OCI-LY3 (cell line): ENCODE results near the gene MED17.

ENCODE experiments used
- H2AFZ ChIP-seq: fragments of 200-600, 300-600 bp; shearing (Covaris generic); 2 replicates; pipeline ENCODE4 v1.6.0; 2014; ENCODE audit warnings: antibody characterized with exemption, low read depth, low read length
- H3K27ac ChIP-seq: fragments of 200-600, 300-600 bp; sonication (generic); 2 replicates; pipeline ENCODE4 v1.5.1; 2014; ENCODE audit warnings: mild to moderate bottlenecking, low read length, moderate library complexity, mixed read lengths
- H3K27me3 ChIP-seq: fragments of 200-600, 300-600 bp; sonication (generic); 2 replicates; pipeline ENCODE4 v1.6.1; 2014; ENCODE audit warnings: low read depth, low read length, mixed read lengths
- H3K36me3 ChIP-seq: fragments of 200-600, 300-600 bp; sonication (generic); replicated peaks from 2 replicates; pipeline ENCODE3; 2014; ENCODE audit warnings: low read depth, low read length, mixed read lengths
- H3K4me1 ChIP-seq: fragments of 300-600, 200-600 bp; sonication (generic); 2 replicates; pipeline ENCODE4 v1.6.1; 2014; ENCODE audit warnings: low read length, mixed read lengths
- H3K4me2 ChIP-seq: fragments of 200-600, 300-600 bp; sonication (generic); 2 replicates; pipeline ENCODE4 v1.6.1; 2014; ENCODE audit warnings: low read length, mixed read lengths
- H3K4me3 ChIP-seq: fragments of 300-600, 200-600 bp; sonication (generic); 2 replicates; pipeline ENCODE4 v1.5.1; 2014; ENCODE audit warnings: antibody characterized with exemption, mild to moderate bottlenecking, low read length, moderate library complexity
- H3K79me2 ChIP-seq: fragments of 300-600, 200-600 bp; shearing (Covaris generic); 2 replicates; pipeline ENCODE4 v1.6.1; 2014; ENCODE audit warnings: mild to moderate bottlenecking, low read length, mixed read lengths
- H3K9ac ChIP-seq: fragments of 300-600, 200-600 bp; shearing (Covaris generic); 2 replicates; pipeline ENCODE4 v1.6.0; 2014; ENCODE audit warnings: mild to moderate bottlenecking, low read length, moderate library complexity
- H3K9me3 ChIP-seq: fragments of 200-600, 300-600 bp; shearing (Covaris generic); 2 replicates; pipeline ENCODE4 v1.6.1; 2014; ENCODE audit warnings: low read length, mixed read lengths; ENCODE audit not compliant: insufficient read depth
- H4K20me1 ChIP-seq: fragments of 200-600, 300-600 bp; sonication (generic); 2 replicates; pipeline ENCODE4 v1.6.1; 2016; ENCODE audit warnings: low read length, mixed read lengths; ENCODE audit not compliant: insufficient read depth
- CTCF ChIP-seq: fragments of 200-600, 300-600 bp; sonication (generic); IDR thresholded peaks from 2 replicates; pipeline ENCODE4 v1.5.1; 2014; ENCODE audit warnings: antibody characterized with exemption, low read length, low read depth
- EZH2phosphoT487 ChIP-seq: fragments of 200-600 bp; shearing (Covaris generic); IDR thresholded peaks from 2 replicates; pipeline ENCODE4 v1.6.1; 2018; ENCODE audit warnings: antibody characterized with exemption, mixed run types, low read depth

MED17 gene

GRCh38 chr11:93740730-93741093 lies 43.4 kb upstream of the MED17 start:
- peak overlapping the region; percentile 95 for H3K4me2 ChIP-seq
- H3K36me3 ChIP-seq = peaks cover 48% of the 10 kb centered on the region
- H3K27ac ChIP-seq = peak overlapping the region; percentile 87
- H3K79me2 ChIP-seq = peaks cover 72% of the 10 kb centered on the region
- H3K9ac ChIP-seq = peak overlapping the region; percentile 98
- TF ChIP-seq CTCF = peak; percentile 18
- no peak for TF ChIP-seq EZH2phosphoT487
- peaks cover 41% of the 10 kb centered on the region for H3K4me1 ChIP-seq
- no peak overlapping the region for H2AFZ ChIP-seq
- no peaks in the 10 kb centered on the region for H3K9me3 ChIP-seq
- peaks cover 40% of the 10 kb centered on the region for H4K20me1 ChIP-seq
- H3K4me3 ChIP-seq = peak overlapping the region; percentile 90
- no peaks in the 10 kb centered on the region for H3K27me3 ChIP-seq

- peaks cover 34% of the 10 kb centered on the region for H4K20me1 ChIP-seq
- H3K79me2 ChIP-seq = peaks cover 67% of the 10 kb centered on the region
- peaks cover 35% of the 10 kb centered on the region for H3K4me1 ChIP-seq
- H2AFZ ChIP-seq = peak within 1 kb of the TSS; percentile 93
- peak within 1 kb of the TSS; percentile 87 for H3K27ac ChIP-seq
- peak within 1 kb of the TSS; percentile 95 for H3K4me2 ChIP-seq
- no peak for TF ChIP-seq EZH2phosphoT487
- no peak for TF ChIP-seq CTCF
- peak within 1 kb of the TSS; percentile 90 for H3K4me3 ChIP-seq
- H3K9ac ChIP-seq = peak within 1 kb of the TSS; percentile 98
- H3K36me3 ChIP-seq = peaks cover 42% of the 10 kb centered on the region
- H3K9me3 ChIP-seq = no peaks in the 10 kb centered on the region
- H3K27me3 ChIP-seq = no peaks in the 10 kb centered on the region
These were observed 42.8 kb upstream of the MED17 start, which contains the start of the genes C11orf54 and TAF1D for GRCh38 chr11:93741094-93741881. Gene C11orf54, plus strand, starts transcription at chr11:93741672. Its CDS starts 5,722 bp downstream, at chr11:93747394. Gene TAF1D, minus strand, starts transcription at chr11:93741495. Its CDS starts 2,191 bp downstream, at chr11:93739304.

GRCh38 chr11:93741882-93742226 lies 42.2 kb upstream of the MED17 start:
- Histone ChIP-seq H3K9ac (peak overlapping the region; percentile 98), H3K4me1 (peaks cover 29% of the 10 kb centered on the region), H3K4me3 (peak overlapping the region; percentile 90), H3K27ac (peak overlapping the region; percentile 87), H3K79me2 (peaks cover 61% of the 10 kb centered on the region), H3K27me3 (no peaks in the 10 kb centered on the region), H2AFZ (peak overlapping the region; percentile 93), H3K4me2 (peak overlapping the region; percentile 78), H3K36me3 (peaks cover 37% of the 10 kb centered on the region), H4K20me1 (peaks cover 29% of the 10 kb centered on the region), H3K9me3 (no peaks in the 10 kb centered on the region)
- TF ChIP-seq CTCF (no peak), EZH2phosphoT487 (no peak)

- no peak overlapping the region for H2AFZ ChIP-seq
- no peak overlapping the region for H3K4me3 ChIP-seq
These were observed 40.8 kb upstream of the MED17 start for GRCh38 chr11:93743291-93743690.

More at GRCh38 chr11:93743291-93743690, 40.8 kb upstream of the MED17 start:
- Histone ChIP-seq H3K4me1 (peaks cover 18% of the 10 kb centered on the region), H3K27ac (no peak overlapping the region), H3K4me2 (no peak overlapping the region), H3K9ac (no peak overlapping the region), H4K20me1 (peaks cover 14% of the 10 kb centered on the region), H3K9me3 (no peaks in the 10 kb centered on the region), H3K79me2 (peaks cover 47% of the 10 kb centered on the region), H3K27me3 (no peaks in the 10 kb centered on the region), H3K36me3 (peaks cover 22% of the 10 kb centered on the region)
- no peak for TF ChIP-seq EZH2phosphoT487
- TF ChIP-seq CTCF = no peak
